A549 (cell line): ENCODE measurements around the gene DSCAML1. TPM values are rescaled to one million over a fixed set of nuclear protein-coding genes. Genes with fewer than 3 reads are reported as not detected.

Experiments
- ATAC-seq, 2 experiments: fragments of 200-7000 bp in 1 of 2; fragments of >200 bp in 1 of 2; cut with Nextera tagmentation in 1 of 2; cut with Tn5 transposase in 1 of 2; 3 replicates each; pipeline versions ENCODE4 v1.8.0 to v1.9.1; 2018 to 2020; ENCODE audit warnings: mild to moderate bottlenecking in 1 of 2, moderate library complexity in 1 of 2
- CTCF ChIA-PET: fragments of 300-600 bp; sonication (Branson Sonifier 250); formaldehyde crosslinking; extraction: SDS; loops from one replicate; lab custom pipeline; 2021; ENCODE audit warnings: antibody characterized with exemption, inconsistent platforms; lab: Yijun Ruan, JAX
- POLR2A ChIA-PET: fragments of 350-600 bp; formaldehyde crosslinking; extraction: SDS; loops from one replicate; lab custom pipeline; 2021; ENCODE audit warnings: antibody characterized with exemption, inconsistent platforms; lab: Yijun Ruan, JAX
- DNase-seq, 2 experiments: peaks; one replicate each; pipeline versions ENCODE4 v3.0.0 to v3.0.0-alpha.2; 2011 to 2016; ENCODE audit warnings: low read depth in 1 of 2, low spot score in 1 of 2
- FAIRE-seq: peaks from 2 replicates; lab custom pipeline; 2011; peaks lifted over from hg19 to GRCh38; lab: Jason Lieb, UNC
- H3K27ac ChIP-seq, 2 experiments: fragments of >200 bp; sonication (Bioruptor Twin); formaldehyde crosslinking; 3 replicates each; pipeline ENCODE4 v1.5.1; 2016 to 2017
- H3K4me1 ChIP-seq: fragments of >200 bp; sonication (Bioruptor Twin); formaldehyde crosslinking; 3 replicates; pipeline ENCODE4 v1.6.1; 2016
- H3K4me2 ChIP-seq: fragments of >200 bp; sonication (Bioruptor Twin); formaldehyde crosslinking; 3 replicates; pipeline ENCODE4 v1.6.1; 2016
- H3K4me3 ChIP-seq: fragments of >200 bp; sonication (Bioruptor Twin); formaldehyde crosslinking; 3 replicates; pipeline ENCODE4 v1.5.1; 2016
- H3K9me3 ChIP-seq: fragments of >200 bp; sonication (Bioruptor Twin); formaldehyde crosslinking; 3 replicates; pipeline ENCODE4 v1.6.1; 2016
- ATOH8 ChIP-seq: fragments of 250-450 bp; sonication (Bioruptor Pico); IDR thresholded peaks from 2 replicates; pipeline ENCODE4 v1.5.0; 2020; ENCODE audit warnings: low read depth, mild to moderate bottlenecking, moderate library complexity
- CEBPB ChIP-seq, 2 experiments: fragments of >200 bp in 1 of 2; sonication (Bioruptor Twin) in 1 of 2; formaldehyde crosslinking in 1 of 2; IDR thresholded peaks; 2 replicates each; pipeline ENCODE4 v1.6.1; 2012 to 2016
- CHD2 ChIP-seq: fragments of 150-350 bp; IDR thresholded peaks from 2 replicates; pipeline ENCODE4 v1.6.1; 2014; ENCODE audit warnings: low read length; ENCODE audit not compliant: partially characterized antibody
- CHD4 ChIP-seq: fragments of 200-600 bp; sonication (generic); IDR thresholded peaks from 2 replicates; pipeline ENCODE4 v1.6.1; 2016; ENCODE audit warnings: antibody characterized with exemption, mild to moderate bottlenecking, borderline replicate concordance
- CTCF ChIP-seq: fragments of >200 bp; sonication (Bioruptor Twin); formaldehyde crosslinking; IDR thresholded peaks from 3 replicates; pipeline ENCODE4 v1.5.1; 2016
- E2F6 ChIP-seq: IDR thresholded peaks from 2 replicates; pipeline ENCODE4 v1.6.1; 2012; ENCODE audit warnings: low read depth, borderline replicate concordance
- EHMT2 ChIP-seq: fragments of 200-600 bp; sonication (generic); IDR thresholded peaks from 2 replicates; pipeline ENCODE4 v1.6.1; 2016; ENCODE audit warnings: antibody characterized with exemption, low read depth, mild to moderate bottlenecking, moderate library complexity
- EP300 ChIP-seq, 2 experiments: fragments of >200 bp; sonication (Bioruptor Twin); formaldehyde crosslinking; IDR thresholded peaks; 2 replicates in 1 of 2; 3 replicates in 1 of 2; pipeline ENCODE4 v1.6.1; 2016 to 2017
- FOSL2 ChIP-seq, 2 experiments: fragments of 450-650 bp in 1 of 2; fragments of >200 bp in 1 of 2; sonication (Bioruptor Twin) in 1 of 2; formaldehyde crosslinking; IDR thresholded peaks; 2 replicates each; pipeline versions ENCODE4 v1.5.0 to v1.6.1; 2016 to 2020; ENCODE audit warnings: mild to moderate bottlenecking in 1 of 2, moderate library complexity in 1 of 2
- FOXS1 ChIP-seq: fragments of 250-450 bp; sonication (Bioruptor Pico); IDR thresholded peaks from 2 replicates; pipeline ENCODE4 v1.5.0; 2020; ENCODE audit warnings: mild to moderate bottlenecking, moderate library complexity
- GATA3 ChIP-seq: IDR thresholded peaks from 2 replicates; pipeline ENCODE4 v1.6.1; 2012; ENCODE audit warnings: borderline replicate concordance
- HEYL ChIP-seq: fragments of 250-450 bp; sonication (Bioruptor Pico); IDR thresholded peaks from 2 replicates; pipeline ENCODE4 v1.8.0; 2021; ENCODE audit warnings: mild to moderate bottlenecking, moderate library complexity
- HMGXB4 ChIP-seq: fragments of 250-450 bp; sonication (Bioruptor Pico); IDR thresholded peaks from 2 replicates; pipeline ENCODE4 v1.5.0; 2021; ENCODE audit warnings: mild to moderate bottlenecking, moderate library complexity, borderline replicate concordance
- JUN ChIP-seq, 2 experiments: fragments of >200 bp; sonication (Bioruptor Twin); formaldehyde crosslinking; IDR thresholded peaks; 2 replicates in 1 of 2; 3 replicates in 1 of 2; pipeline ENCODE4 v1.6.1; 2016 to 2017
- JUNB ChIP-seq: fragments of >200 bp; sonication (Bioruptor Twin); formaldehyde crosslinking; IDR thresholded peaks from 2 replicates; pipeline ENCODE4 v1.6.1; 2016
- MAZ ChIP-seq: fragments of 150-350 bp; IDR thresholded peaks from 2 replicates; pipeline ENCODE4 v1.6.1; 2014; ENCODE audit warnings: antibody characterized with exemption, low read depth, low read length, borderline replicate concordance
- MYC ChIP-seq: IDR thresholded peaks from 2 replicates; pipeline ENCODE4 v1.6.1; 2012; ENCODE audit warnings: mild to moderate bottlenecking, inconsistent platforms, low read length, improper control_type of control experiment, borderline replicate concordance
- PHF8 ChIP-seq: fragments of 200-600 bp; sonication (generic); IDR thresholded peaks from 2 replicates; pipeline ENCODE4 v1.6.1; 2016; ENCODE audit warnings: low read depth, mild to moderate bottlenecking, antibody characterized with exemption, moderate library complexity, borderline replicate concordance
- POLR2AphosphoS2 ChIP-seq: conservative IDR thresholded peaks from 2 replicates; pipeline ENCODE4 v1.6.1; 2012; ENCODE audit warnings: low read length, improper control_type of control experiment, inconsistent platforms
- RFX5 ChIP-seq: fragments of 450-650 bp; IDR thresholded peaks from 2 replicates; pipeline ENCODE4 v1.7.1; 2014; ENCODE audit warnings: antibody characterized with exemption, mild to moderate bottlenecking, moderate library complexity
- RNF2 ChIP-seq: fragments of 200-600 bp; sonication (generic); IDR thresholded peaks from 2 replicates; pipeline ENCODE4 v1.6.1; 2016; ENCODE audit warnings: low read depth, mild to moderate bottlenecking, antibody characterized with exemption, moderate library complexity, borderline replicate concordance
- ZFP36 ChIP-seq: fragments of 450-650 bp; IDR thresholded peaks from 2 replicates; pipeline ENCODE4 v1.6.1; 2014; ENCODE audit warnings: borderline replicate concordance; ENCODE audit not compliant: partially characterized antibody
- ZNF302 ChIP-seq: fragments of 250-450 bp; sonication (Bioruptor Pico); IDR thresholded peaks from 2 replicates; pipeline ENCODE4 v1.9.0; 2021; ENCODE audit warnings: inconsistent platforms, mild to moderate bottlenecking, moderate library complexity
- ZSCAN20 ChIP-seq: fragments of 250-450 bp; sonication (Bioruptor Pico); IDR thresholded peaks from 2 replicates; pipeline ENCODE4 v1.8.0; 2022; ENCODE audit warnings: mild to moderate bottlenecking, moderate library complexity
- WGBS: methylation state at CpG from one replicate; pipeline ENCODE4 v1.1.6; 2017; ENCODE audit errors: missing lambda C conversion rate; 5-methylcytosine and 5-hydroxymethylcytosine counted together
- polyA plus RNA-seq, 4 experiments: library from polyadenylated mRNA; depleted of rRNA in 3 of 4; stranded (reverse); fragments of >200 nt; fragmentation: RNase III in 1 of 4; extraction: RNeasy Plus Mini Kit Qiagen cat#74134 plus additional on column Dnase treatment in 1 of 4; gene quantifications; 2 replicates in 3 of 4; 3 replicates in 1 of 4; pipeline ENCODE4 v1.2.3, GENCODE V29; 2011 to 2017
- TF ChIP-seq, protein P1 (sequence below): fragments of >200 bp; sonication (Bioruptor Twin); formaldehyde crosslinking; IDR thresholded peaks from 2 replicates; pipeline ENCODE4 v1.6.1; 2016
- TF ChIP-seq, protein P2 (sequence below): IDR thresholded peaks from 2 replicates; pipeline ENCODE4 v1.6.1; 2012
- TF ChIP-seq, protein P3 (sequence below): fragments of 150-350 bp; IDR thresholded peaks from 2 replicates; pipeline ENCODE4 v1.6.1; 2014; ENCODE audit warnings: low read depth, mild to moderate bottlenecking, low read length

DSCAML1 gene
- polyA plus RNA-seq, 2 of the 4 experiments (the other 2 are of a cell fraction): 0.12 to 0.31 TPM

GRCh38 chr11:117826832-117827231 is 29.8 kb upstream of the DSCAML1 start:
- no peak for TF ChIP-seq E2F6
- no peak for TF ChIP-seq CEBPB (IDR thresholded peaks at IDR 0.05)
- no peak for TF ChIP-seq FOSL2 (IDR thresholded peaks at IDR 0.05)
- no peak for TF ChIP-seq FOSL2 (CRISPR knock-in tag; IDR thresholded peaks at IDR 0.05)
- TF ChIP-seq JUN (IDR thresholded peaks at IDR 0.05): no peak
- no peak for TF ChIP-seq JUNB
- no peak for TF ChIP-seq PHF8
- no peak for TF ChIP-seq RFX5
- TF ChIP-seq EP300 (IDR thresholded peaks at IDR 0.05): no peak
- TF ChIP-seq POLR2AphosphoS2: no peak
- TF ChIP-seq ATOH8 (CRISPR knock-in tag): no peak
- TF ChIP-seq EHMT2: no peak
- TF ChIP-seq ZFP36: no peak
- TF ChIP-seq, protein P1, sequence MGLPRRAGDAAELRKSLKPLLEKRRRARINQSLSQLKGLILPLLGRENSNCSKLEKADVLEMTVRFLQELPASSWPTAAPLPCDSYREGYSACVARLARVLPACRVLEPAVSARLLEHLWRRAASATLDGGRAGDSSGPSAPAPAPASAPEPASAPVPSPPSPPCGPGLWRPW: no peak
- TF ChIP-seq, protein P2, sequence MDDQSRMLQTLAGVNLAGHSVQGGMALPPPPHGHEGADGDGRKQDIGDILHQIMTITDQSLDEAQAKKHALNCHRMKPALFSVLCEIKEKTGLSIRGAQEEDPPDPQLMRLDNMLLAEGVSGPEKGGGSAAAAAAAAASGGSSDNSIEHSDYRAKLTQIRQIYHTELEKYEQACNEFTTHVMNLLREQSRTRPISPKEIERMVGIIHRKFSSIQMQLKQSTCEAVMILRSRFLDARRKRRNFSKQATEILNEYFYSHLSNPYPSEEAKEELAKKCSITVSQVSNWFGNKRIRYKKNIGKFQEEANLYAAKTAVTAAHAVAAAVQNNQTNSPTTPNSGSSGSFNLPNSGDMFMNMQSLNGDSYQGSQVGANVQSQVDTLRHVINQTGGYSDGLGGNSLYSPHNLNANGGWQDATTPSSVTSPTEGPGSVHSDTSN: no peak
- TF ChIP-seq CHD4: no peak
- H3K4me2 ChIP-seq: peak overlapping the region; percentile 57
- ChIA-PET POLR2A (no interaction called here), CTCF (interaction anchor here (0.6 to 5.0 kb wide), 6 partner anchors 8 to 682 kb away, joined by 3 to 31 read pairs (median 10); no protein-coding TSS in a partner anchor)
- no peak for FAIRE-seq
- no peak for DNase-seq
- no peak for ATAC-seq
- 16% methylated on average over 3 of the region's 3 CpGs for WGBS
- H3K9me3 ChIP-seq: no peaks in the 10 kb centered on the region
- H3K27ac ChIP-seq: no peak overlapping the region
- H3K4me1 ChIP-seq: peaks cover 60% of the 10 kb centered on the region
- no peak overlapping the region for H3K4me3 ChIP-seq

GRCh38 chr11:117826190-117826570 is 29.2 kb upstream of the DSCAML1 start:
- peaks cover 60% of the 10 kb centered on the region for H3K4me1 ChIP-seq
- H3K27ac ChIP-seq: peak overlapping the region; percentile 30 to 36; a peak in 2 of 6 replicates
- TF ChIP-seq RNF2 (no peak), FOXS1 (CRISPR knock-in tag) (no peak), ZFP36 (no peak), HEYL (CRISPR knock-in tag) (no peak), CHD2 (no peak), JUN (IDR thresholded peaks at IDR 0.05) (no peak), MAZ (no peak), MYC (no peak), CTCF (no peak), ZNF302 (CRISPR knock-in tag) (no peak), ZSCAN20 (CRISPR knock-in tag) (no peak), HMGXB4 (no peak), GATA3 (no peak)
- TF ChIP-seq, protein P1: no peak
- TF ChIP-seq, protein P3, sequence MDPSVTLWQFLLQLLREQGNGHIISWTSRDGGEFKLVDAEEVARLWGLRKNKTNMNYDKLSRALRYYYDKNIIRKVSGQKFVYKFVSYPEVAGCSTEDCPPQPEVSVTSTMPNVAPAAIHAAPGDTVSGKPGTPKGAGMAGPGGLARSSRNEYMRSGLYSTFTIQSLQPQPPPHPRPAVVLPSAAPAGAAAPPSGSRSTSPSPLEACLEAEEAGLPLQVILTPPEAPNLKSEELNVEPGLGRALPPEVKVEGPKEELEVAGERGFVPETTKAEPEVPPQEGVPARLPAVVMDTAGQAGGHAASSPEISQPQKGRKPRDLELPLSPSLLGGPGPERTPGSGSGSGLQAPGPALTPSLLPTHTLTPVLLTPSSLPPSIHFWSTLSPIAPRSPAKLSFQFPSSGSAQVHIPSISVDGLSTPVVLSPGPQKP: no peak
- ChIA-PET POLR2A (no interaction called here), CTCF (interaction anchor here (1.1 to 5.0 kb wide), 4 partner anchors 9 to 227 kb away, joined by 3 to 31 read pairs (median 5); no protein-coding TSS in a partner anchor)
- peak overlapping the region; percentile 57 for H3K4me2 ChIP-seq
- no peaks in the 10 kb centered on the region for H3K9me3 ChIP-seq
- 42% methylated on average over 10 of the region's 10 CpGs for WGBS
- FAIRE-seq (no peak), DNase-seq (no peak), ATAC-seq (no peak)
- no peak overlapping the region for H3K4me3 ChIP-seq
